SK-N-MC (cell line): Measurements from ENCODE around the gene TIPARP.

Experiments
- EZH2 ChIP-seq: fragments of 200-600 bp; sonication (generic); IDR thresholded peaks from one replicate; pipeline ENCODE4 v1.6.1; 2017; ENCODE audit warnings: antibody characterized with exemption
- FOXP2 ChIP-seq: optimal IDR thresholded peaks from 2 replicates; pipeline ENCODE3; 2011; ENCODE audit warnings: mild to moderate bottlenecking, moderate library complexity; ENCODE audit not compliant: insufficient read depth; ENCODE audit errors: extremely low read length, control extremely low read depth
- POLR2AphosphoS5 ChIP-seq: IDR thresholded peaks from 2 replicates; pipeline ENCODE4 v1.6.1; 2012; ENCODE audit warnings: mild to moderate bottlenecking, low read depth, low read length, borderline replicate concordance

DNA sequence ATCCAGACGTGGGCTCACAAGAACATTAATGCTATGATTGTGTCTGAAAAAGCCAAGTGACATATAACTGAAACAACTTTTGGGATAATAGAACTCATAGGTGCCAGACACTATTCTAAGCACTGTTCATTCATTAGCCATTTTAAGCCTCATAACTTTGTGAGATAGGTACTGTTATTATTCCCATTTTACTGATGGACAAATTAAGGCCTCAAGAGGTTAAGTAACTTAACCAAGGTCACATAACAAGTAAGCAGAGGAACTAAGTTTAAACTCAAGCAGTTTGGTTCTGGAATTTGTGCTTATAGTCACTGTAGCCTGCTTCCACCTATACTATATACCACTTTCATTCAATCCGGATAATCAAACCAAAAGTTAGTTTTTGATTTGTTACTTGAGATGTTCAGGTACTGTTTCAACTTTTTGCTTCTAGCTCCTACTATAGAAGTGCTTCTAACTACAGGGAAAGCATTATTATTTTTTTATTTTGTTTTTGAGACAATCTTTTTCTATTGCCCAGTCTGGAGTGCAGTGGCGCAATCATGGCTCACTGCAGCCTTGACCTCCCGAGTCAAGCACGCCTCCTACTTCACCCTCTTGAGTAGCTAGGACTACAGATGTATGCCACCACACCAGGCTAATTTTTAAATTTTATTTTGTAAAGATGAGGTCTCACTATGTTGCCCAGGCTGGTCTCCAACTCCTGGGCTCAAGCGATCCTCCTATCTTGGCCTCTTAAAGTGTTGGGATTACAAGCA is 41.9 kb downstream of the TIPARP start:
- no peak for TF ChIP-seq POLR2AphosphoS5
- no peak for TF ChIP-seq EZH2
- TF ChIP-seq FOXP2: no peak
